ENCODE data around the gene POLE.

POLE gene

DNA sequence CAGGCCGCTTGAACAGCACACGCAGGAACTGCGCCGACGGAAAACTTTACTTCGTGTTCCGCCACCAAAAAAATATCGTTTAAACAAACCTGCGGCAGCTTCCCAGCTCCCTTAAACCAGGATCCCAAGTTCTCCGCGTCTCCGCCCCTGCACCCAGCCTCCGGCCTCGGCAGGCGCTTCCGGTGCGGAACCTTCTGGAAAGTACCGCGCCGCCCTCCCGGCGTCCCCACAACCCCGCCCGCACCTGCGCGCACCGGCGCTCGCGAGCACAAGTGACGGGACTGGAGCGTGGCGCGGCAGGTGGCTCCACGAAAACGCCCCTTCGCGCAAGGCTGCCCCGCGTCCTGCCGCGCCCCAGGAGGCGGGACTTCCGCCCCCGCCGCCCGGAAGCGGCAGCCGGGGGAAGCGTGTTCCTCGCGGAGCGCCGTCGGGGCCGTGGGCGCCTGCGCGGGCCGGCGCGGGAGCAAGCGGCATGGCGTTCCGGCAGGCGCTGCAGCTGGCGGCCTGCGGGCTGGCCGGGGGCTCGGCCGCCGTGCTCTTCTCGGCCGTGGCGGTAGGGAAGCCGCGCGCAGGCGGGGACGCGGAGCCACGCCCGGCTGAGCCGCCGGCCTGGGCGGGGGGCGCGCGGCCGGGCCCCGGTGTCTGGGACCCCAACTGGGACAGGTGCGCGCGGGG, 23.4 kb upstream of the POLE start, which contains the start of gene PGAM5 (continued):
- TF ChIP-seq, protein P1, sequence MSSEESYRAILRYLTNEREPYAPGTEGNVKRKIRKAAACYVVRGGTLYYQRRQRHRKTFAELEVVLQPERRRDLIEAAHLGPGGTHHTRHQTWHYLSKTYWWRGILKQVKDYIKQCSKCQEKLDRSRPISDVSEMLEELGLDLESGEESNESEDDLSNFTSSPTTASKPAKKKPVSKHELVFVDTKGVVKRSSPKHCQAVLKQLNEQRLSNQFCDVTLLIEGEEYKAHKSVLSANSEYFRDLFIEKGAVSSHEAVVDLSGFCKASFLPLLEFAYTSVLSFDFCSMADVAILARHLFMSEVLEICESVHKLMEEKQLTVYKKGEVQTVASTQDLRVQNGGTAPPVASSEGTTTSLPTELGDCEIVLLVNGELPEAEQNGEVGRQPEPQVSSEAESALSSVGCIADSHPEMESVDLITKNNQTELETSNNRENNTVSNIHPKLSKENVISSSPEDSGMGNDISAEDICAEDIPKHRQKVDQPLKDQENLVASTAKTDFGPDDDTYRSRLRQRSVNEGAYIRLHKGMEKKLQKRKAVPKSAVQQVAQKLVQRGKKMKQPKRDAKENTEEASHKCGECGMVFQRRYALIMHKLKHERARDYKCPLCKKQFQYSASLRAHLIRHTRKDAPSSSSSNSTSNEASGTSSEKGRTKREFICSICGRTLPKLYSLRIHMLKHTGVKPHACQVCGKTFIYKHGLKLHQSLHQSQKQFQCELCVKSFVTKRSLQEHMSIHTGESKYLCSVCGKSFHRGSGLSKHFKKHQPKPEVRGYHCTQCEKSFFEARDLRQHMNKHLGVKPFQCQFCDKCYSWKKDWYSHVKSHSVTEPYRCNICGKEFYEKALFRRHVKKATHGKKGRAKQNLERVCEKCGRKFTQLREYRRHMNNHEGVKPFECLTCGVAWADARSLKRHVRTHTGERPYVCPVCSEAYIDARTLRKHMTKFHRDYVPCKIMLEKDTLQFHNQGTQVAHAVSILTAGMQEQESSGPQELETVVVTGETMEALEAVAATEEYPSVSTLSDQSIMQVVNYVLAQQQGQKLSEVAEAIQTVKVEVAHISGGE (tag by site-specific recombination; conservative IDR thresholded peaks at IDR 0.05; ENCODE audit: low read depth), result peak; percentile 90
- peak; percentile 95 for TF ChIP-seq ZXDB (tag by site-specific recombination; IDR thresholded peaks at IDR 0.05)
- no peak for TF ChIP-seq ZNF747 (tag by site-specific recombination; IDR thresholded peaks at IDR 0.05)
- TF ChIP-seq SP2 (tag by site-specific recombination; IDR thresholded peaks at IDR 0.05), result peak; percentile 78
- TF ChIP-seq ZNF23 (tag by site-specific recombination; IDR thresholded peaks at IDR 0.05; ENCODE audit: borderline replicate concordance), result no peak
- TF ChIP-seq ZNF785 (tag by site-specific recombination; IDR thresholded peaks at IDR 0.05), result peak; percentile 99
- TF ChIP-seq, protein P2, sequence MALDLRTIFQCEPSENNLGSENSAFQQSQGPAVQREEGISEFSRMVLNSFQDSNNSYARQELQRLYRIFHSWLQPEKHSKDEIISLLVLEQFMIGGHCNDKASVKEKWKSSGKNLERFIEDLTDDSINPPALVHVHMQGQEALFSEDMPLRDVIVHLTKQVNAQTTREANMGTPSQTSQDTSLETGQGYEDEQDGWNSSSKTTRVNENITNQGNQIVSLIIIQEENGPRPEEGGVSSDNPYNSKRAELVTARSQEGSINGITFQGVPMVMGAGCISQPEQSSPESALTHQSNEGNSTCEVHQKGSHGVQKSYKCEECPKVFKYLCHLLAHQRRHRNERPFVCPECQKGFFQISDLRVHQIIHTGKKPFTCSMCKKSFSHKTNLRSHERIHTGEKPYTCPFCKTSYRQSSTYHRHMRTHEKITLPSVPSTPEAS (tag by site-specific recombination; IDR thresholded peaks at IDR 0.05), result no peak
- TF ChIP-seq ZNF121 (tag by site-specific recombination; IDR thresholded peaks at IDR 0.05), result no peak
- TF ChIP-seq, protein P3, sequence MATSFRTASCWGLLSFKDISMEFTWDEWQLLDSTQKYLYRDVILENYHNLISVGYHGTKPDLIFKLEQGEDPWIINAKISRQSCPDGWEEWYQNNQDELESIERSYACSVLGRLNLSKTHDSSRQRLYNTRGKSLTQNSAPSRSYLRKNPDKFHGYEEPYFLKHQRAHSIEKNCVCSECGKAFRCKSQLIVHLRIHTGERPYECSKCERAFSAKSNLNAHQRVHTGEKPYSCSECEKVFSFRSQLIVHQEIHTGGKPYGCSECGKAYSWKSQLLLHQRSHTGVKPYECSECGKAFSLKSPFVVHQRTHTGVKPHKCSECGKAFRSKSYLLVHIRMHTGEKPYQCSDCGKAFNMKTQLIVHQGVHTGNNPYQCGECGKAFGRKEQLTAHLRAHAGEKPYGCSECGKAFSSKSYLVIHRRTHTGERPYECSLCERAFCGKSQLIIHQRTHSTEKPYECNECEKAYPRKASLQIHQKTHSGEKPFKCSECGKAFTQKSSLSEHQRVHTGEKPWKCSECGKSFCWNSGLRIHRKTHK (tag by site-specific recombination; IDR thresholded peaks at IDR 0.05), result no peak
- no peak for TF ChIP-seq ZBTB1 (tag by site-specific recombination; IDR thresholded peaks at IDR 0.05)
- TF ChIP-seq, protein P4, sequence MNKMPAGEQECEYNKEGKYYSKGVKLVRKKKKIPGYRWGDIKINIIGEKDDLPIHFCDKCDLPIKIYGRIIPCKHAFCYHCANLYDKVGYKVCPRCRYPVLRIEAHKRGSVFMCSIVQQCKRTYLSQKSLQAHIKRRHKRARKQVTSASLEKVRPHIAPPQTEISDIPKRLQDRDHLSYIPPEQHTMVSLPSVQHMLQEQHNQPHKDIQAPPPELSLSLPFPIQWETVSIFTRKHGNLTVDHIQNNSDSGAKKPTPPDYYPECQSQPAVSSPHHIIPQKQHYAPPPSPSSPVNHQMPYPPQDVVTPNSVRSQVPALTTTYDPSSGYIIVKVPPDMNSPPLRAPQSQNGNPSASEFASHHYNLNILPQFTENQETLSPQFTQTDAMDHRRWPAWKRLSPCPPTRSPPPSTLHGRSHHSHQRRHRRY (tag by site-specific recombination; IDR thresholded peaks at IDR 0.05), result no peak
- no peak for TF ChIP-seq ZNF175 (tag by site-specific recombination; IDR thresholded peaks at IDR 0.05)
- no peak for TF ChIP-seq GLI2 (tag by site-specific recombination; IDR thresholded peaks at IDR 0.05; ENCODE audit: borderline replicate concordance, low read depth)
- TF ChIP-seq ZFP41 (tag by site-specific recombination; IDR thresholded peaks at IDR 0.05; ENCODE audit: borderline replicate concordance), result no peak
- no peak for TF ChIP-seq ZNF529 (tag by site-specific recombination; IDR thresholded peaks at IDR 0.05; ENCODE audit: insufficient replicate concordance)
- peak; percentile 78 for TF ChIP-seq ZIC2 (tag by site-specific recombination; IDR thresholded peaks at IDR 0.05)
- no peak for TF ChIP-seq ZNF707 (tag by site-specific recombination; IDR thresholded peaks at IDR 0.05)
- no peak for TF ChIP-seq ZNF155 (tag by site-specific recombination; IDR thresholded peaks at IDR 0.05)
- TF ChIP-seq ZNF391 (tag by site-specific recombination; IDR thresholded peaks at IDR 0.05; ENCODE audit: borderline replicate concordance, low read depth), result peak; percentile 63; the same call in 1 of the 2 replicates
- 0 out of 2 replicates have a peak, but pooled peaks have one; percentile 17 for TF ChIP-seq OVOL3 (tag by site-specific recombination; IDR thresholded peaks at IDR 0.05)
- TF ChIP-seq, protein P5, sequence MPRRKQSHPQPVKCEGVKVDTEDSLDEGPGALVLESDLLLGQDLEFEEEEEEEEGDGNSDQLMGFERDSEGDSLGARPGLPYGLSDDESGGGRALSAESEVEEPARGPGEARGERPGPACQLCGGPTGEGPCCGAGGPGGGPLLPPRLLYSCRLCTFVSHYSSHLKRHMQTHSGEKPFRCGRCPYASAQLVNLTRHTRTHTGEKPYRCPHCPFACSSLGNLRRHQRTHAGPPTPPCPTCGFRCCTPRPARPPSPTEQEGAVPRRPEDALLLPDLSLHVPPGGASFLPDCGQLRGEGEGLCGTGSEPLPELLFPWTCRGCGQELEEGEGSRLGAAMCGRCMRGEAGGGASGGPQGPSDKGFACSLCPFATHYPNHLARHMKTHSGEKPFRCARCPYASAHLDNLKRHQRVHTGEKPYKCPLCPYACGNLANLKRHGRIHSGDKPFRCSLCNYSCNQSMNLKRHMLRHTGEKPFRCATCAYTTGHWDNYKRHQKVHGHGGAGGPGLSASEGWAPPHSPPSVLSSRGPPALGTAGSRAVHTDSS (tag by site-specific recombination; IDR thresholded peaks at IDR 0.05), result no peak
- no peak for TF ChIP-seq ZNF558 (tag by site-specific recombination; IDR thresholded peaks at IDR 0.05)
- no peak for TF ChIP-seq ZNF776 (tag by site-specific recombination; IDR thresholded peaks at IDR 0.05; ENCODE audit: borderline replicate concordance)
- TF ChIP-seq, protein P6, sequence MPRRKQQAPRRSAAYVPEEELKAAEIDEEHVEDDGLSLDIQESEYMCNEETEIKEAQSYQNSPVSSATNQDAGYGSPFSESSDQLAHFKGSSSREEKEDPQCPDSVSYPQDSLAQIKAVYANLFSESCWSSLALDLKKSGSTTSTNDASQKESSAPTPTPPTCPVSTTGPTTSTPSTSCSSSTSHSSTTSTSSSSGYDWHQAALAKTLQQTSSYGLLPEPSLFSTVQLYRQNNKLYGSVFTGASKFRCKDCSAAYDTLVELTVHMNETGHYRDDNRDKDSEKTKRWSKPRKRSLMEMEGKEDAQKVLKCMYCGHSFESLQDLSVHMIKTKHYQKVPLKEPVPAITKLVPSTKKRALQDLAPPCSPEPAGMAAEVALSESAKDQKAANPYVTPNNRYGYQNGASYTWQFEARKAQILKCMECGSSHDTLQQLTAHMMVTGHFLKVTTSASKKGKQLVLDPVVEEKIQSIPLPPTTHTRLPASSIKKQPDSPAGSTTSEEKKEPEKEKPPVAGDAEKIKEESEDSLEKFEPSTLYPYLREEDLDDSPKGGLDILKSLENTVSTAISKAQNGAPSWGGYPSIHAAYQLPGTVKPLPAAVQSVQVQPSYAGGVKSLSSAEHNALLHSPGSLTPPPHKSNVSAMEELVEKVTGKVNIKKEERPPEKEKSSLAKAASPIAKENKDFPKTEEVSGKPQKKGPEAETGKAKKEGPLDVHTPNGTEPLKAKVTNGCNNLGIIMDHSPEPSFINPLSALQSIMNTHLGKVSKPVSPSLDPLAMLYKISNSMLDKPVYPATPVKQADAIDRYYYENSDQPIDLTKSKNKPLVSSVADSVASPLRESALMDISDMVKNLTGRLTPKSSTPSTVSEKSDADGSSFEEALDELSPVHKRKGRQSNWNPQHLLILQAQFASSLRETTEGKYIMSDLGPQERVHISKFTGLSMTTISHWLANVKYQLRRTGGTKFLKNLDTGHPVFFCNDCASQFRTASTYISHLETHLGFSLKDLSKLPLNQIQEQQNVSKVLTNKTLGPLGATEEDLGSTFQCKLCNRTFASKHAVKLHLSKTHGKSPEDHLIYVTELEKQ (tag by site-specific recombination; IDR thresholded peaks at IDR 0.05; ENCODE audit: borderline replicate concordance), result peak; percentile 27; the same call in 1 of the 2 replicates
- TF ChIP-seq ZNF677 (tag by site-specific recombination; IDR thresholded peaks at IDR 0.05), result 0 out of 2 replicates have a peak, but pooled peaks have one; percentile 3
- 0 out of 2 replicates have a peak, but pooled peaks have one; percentile 48 for TF ChIP-seq ZNF610 (tag by site-specific recombination; IDR thresholded peaks at IDR 0.05; ENCODE audit: borderline replicate concordance)
- peak; percentile 85 for TF ChIP-seq KLF10 (tag by site-specific recombination; IDR thresholded peaks at IDR 0.05)
- TF ChIP-seq ZNF670 (tag by site-specific recombination; IDR thresholded peaks at IDR 0.05; ENCODE audit: low read depth), result no peak

All from HEK293 (cell line).